Immature natural killer cell (primary cell): Measurements from ENCODE around the gene GATAD2A. TPM values are rescaled to one million over a fixed set of nuclear protein-coding genes. Genes with fewer than 3 reads are reported as not detected.
A peak's percentile ranks its signal among the peaks of the same experiment; 100 is the strongest.
"Not testable (repeated sequence)": the region's sequence is repeated elsewhere in the genome, so short reads cannot be mapped to it uniquely, and the experiment has no call there.

Experiments
- DNase-seq, 3 donors: peaks; one replicate each; pipeline ENCODE4 v3.0.0; 2022; ENCODE audit warnings: mixed read lengths in 1 of 3
- H3K27ac Mint-ChIP-seq, 6 donors: one replicate each; pipeline ENCODE4 v1.8.0; 2020; ENCODE audit warnings: mixed read lengths in 6 of 6, mild to moderate bottlenecking in 5 of 6, inconsistent platforms in 4 of 6, moderate library complexity in 3 of 6
- H3K27me3 Mint-ChIP-seq, 3 donors: one replicate each; pipeline ENCODE4 v1.8.0; 2020 to 2021; ENCODE audit warnings: low read depth in 3 of 3, mild to moderate bottlenecking in 3 of 3, mixed read lengths in 3 of 3, moderate library complexity in 3 of 3, inconsistent platforms in 1 of 3
- H3K36me3 Mint-ChIP-seq, 3 donors: one replicate each; pipeline ENCODE4 v1.8.0; 2020; ENCODE audit warnings: mixed read lengths in 3 of 3, inconsistent platforms in 2 of 3, mild to moderate bottlenecking in 2 of 3
- H3K4me1 Mint-ChIP-seq, 2 donors: one replicate each; pipeline ENCODE4 v1.8.0; 2020; ENCODE audit warnings: inconsistent platforms in 2 of 2, mild to moderate bottlenecking in 2 of 2, mixed read lengths in 2 of 2, moderate library complexity in 1 of 2
- H3K4me3 Mint-ChIP-seq, 5 donors: one replicate each; pipeline ENCODE4 v1.8.0; 2020; ENCODE audit warnings: mild to moderate bottlenecking in 5 of 5, mixed read lengths in 5 of 5, inconsistent platforms in 3 of 5, moderate library complexity in 3 of 5
- H3K9me3 Mint-ChIP-seq, 6 donors: one replicate each; pipeline ENCODE4 v1.8.0; 2020; ENCODE audit warnings: mild to moderate bottlenecking in 6 of 6, mixed read lengths in 6 of 6, inconsistent platforms in 4 of 6, moderate library complexity in 3 of 6
- polyA plus RNA-seq, 3 donors: library from polyadenylated mRNA; unstranded; fragments of 300-500 nt; fragmentation: Illumina TruSeq; gene quantifications; one replicate each; pipeline ENCODE4 v1.2.3, GENCODE V29; 2021

GATAD2A gene
- polyA plus RNA-seq, 3 donors from 2014 or later = 8.8 to 48.5 (median 21.0) TPM

DNA sequence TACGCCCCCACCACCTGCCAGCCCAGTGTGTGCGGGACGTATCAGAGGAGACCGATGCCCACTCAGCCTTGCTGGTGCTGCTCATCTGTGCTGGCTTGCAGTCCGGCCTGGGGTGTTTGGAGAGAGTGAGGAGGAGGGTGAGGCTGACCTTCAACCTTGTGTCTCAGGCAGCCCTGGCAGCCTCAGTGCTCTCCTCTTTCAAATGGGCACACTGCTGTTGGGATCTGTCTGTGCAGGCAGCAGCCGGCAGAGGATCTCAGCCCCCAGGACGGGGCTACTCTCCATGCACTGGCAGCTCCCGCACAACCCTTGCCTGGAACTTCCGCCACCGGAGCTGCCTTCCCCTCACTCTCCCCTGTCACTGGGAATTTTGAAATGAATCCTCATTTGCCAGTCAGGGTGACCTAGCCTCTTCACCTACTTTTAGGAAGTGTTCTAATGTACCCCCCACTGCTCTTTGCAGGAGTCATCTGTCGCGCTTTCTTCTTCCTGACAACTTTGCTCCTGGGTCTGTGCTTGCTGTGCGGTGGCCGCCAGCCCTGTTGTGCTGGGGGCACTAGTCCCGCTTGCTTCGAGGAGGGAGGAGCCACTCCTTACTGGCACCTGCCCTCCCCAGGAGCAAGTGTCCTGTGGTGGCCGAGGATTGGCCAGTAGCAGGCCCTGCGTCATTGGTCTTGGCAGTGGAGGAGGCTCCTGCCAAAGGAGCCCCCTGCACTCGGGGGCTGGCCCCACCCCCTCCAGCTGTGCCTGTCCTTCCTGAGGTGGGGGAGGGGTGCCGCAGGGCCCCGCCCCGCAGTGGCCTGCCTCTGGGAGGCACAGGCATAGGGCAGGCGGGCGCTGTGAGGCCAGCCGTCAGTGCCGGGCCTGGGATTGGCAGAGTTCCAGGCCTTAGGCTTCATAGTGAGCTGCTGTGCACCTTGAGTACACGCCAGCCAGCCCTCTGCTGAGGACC is 56.5 kb downstream of the GATAD2A start:
- peak overlapping the region; percentile 85 to 94 (median 87) for H3K4me3 Mint-ChIP-seq
- peak; percentile 39 to 54 (median 48) for DNase-seq

GRCh38 chr19:19463348-19464117 is 58.1 kb downstream of the GATAD2A start:
- peak overlapping the region; percentile 73 to 94 (median 86) for H3K4me3 Mint-ChIP-seq
- DNase-seq = no peak
- H3K27ac Mint-ChIP-seq = peak overlapping the region; percentile 96 to 100 (median 100)
- H3K9me3 Mint-ChIP-seq = peaks cover 5 to 12% (median 10%) of the 10 kb centered on the region in 6 donors
- peaks cover 26 to 32% (median 28%) of the 10 kb centered on the region in 3 donors for H3K36me3 Mint-ChIP-seq
- H3K27me3 Mint-ChIP-seq = peaks cover 13 to 31% (median 13%) of the 10 kb centered on the region in 3 donors
- H3K4me1 Mint-ChIP-seq = peaks cover 94 to 97% of the 10 kb centered on the region in 2 donors

More for the DNA sequence above, 56.5 kb downstream of the GATAD2A start:
- Mint-ChIP-seq H3K4me1 (peaks cover 95 to 97% of the 10 kb centered on the region in 2 donors), H3K36me3 (peaks cover 12 to 21% (median 15%) of the 10 kb centered on the region in 3 donors), H3K9me3 (peaks cover 0 to 2% (median 0%) of the 10 kb centered on the region in 6 donors), H3K27me3 (peaks cover 11 to 31% (median 13%) of the 10 kb centered on the region in 3 donors), H3K27ac (peak overlapping the region; percentile 96 to 100 (median 100))

DNA sequence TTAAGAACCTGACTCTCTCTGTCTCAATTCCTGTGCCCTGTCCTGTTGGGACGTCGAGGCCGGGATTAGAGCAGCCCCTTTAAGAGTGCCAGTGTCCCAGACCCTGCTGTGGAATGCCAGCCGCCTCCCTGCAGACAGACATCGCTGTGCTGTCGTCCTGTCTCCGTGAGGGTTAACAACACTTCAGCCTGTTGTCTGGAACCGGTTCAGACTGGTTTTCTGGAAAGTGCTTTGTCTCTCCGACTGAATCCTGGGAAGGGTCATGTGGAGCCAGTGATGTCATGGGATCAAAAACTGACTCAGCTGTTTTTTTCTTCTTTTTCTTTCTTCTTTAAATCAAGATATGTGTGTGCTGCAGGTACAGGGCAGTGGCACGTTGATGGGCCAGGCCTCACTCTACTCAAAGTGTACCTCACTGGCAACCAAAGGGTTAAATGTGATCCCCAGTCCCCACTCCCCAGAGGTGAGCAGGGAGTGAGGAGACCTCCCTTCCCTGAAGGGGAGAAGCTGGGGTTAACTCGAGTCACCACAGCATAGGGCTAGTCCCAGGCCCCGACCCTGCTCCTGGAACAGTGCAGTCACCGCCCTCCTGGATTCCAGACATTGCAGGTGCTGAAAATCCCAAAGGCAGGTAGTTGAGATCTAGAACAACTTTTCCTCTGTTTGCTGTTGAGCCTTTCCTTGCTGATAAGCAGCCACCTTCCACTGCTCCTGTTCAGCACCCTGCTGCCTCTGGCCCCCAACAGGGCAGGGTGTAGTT is 59.0 kb downstream of the GATAD2A start:
- DNase-seq = no peak
- Mint-ChIP-seq H3K27me3 (peaks cover 11 to 26% (median 13%) of the 10 kb centered on the region in 3 donors), H3K27ac (peak overlapping the region; percentile 83 to 100 (median 99)), H3K4me1 (peaks cover 86 to 90% of the 10 kb centered on the region in 2 donors), H3K36me3 (peaks cover 29 to 35% (median 32%) of the 10 kb centered on the region in 3 donors), H3K4me3 (peak overlapping the region in 4 of 5 donors; percentile 33 to 67 (median 40)), H3K9me3 (peaks cover 7 to 16% (median 14%) of the 10 kb centered on the region in 6 donors)

DNA sequence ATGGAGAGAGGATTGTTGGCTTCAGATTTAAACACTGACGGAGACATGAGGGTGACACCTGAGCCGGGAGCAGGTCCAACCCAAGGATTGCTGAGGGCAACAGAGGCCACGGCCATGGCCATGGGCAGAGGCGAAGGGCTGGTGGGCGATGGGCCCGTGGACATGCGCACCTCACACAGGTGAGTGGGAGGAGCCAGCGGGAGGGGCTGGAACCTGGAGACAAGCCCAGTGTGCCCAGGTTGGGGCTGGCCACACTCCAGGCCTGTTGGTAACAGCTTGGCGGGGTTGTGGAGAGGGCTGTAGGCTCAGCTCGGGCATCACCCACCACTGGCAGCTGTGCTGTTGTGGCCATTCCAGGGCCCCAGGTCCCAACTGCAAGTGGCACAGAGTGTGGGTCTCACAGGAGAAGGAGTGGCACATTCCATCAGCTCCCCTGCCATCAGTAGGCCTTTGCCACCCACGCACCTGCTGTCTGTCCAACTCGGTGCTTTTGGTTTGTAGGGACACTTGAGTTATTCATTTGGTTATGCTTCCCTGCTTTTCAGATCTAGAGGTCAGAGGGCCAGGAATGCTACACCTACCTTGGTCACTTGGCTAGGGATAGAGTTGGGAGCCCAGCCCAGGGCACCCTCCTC is 60.1 kb downstream of the GATAD2A start:
- H3K27me3 Mint-ChIP-seq = peaks cover 5 to 16% (median 8%) of the 10 kb centered on the region in 3 donors
- H3K36me3 Mint-ChIP-seq = peaks cover 29 to 37% (median 34%) of the 10 kb centered on the region in 3 donors
- H3K4me1 Mint-ChIP-seq = peaks cover 80 to 90% of the 10 kb centered on the region in 2 donors
- peaks cover 7 to 16% (median 14%) of the 10 kb centered on the region in 6 donors for H3K9me3 Mint-ChIP-seq
- DNase-seq = no peak
- peak overlapping the region in 3 of 5 donors; percentile 6 to 53 (median 8) for H3K4me3 Mint-ChIP-seq
- H3K27ac Mint-ChIP-seq = peak overlapping the region; percentile 84 to 100 (median 96)

- H3K36me3 Mint-ChIP-seq = peaks cover 29 to 39% (median 36%) of the 10 kb centered on the region in 3 donors
- H3K4me3 Mint-ChIP-seq = peak overlapping the region; percentile 6 to 53 (median 12)
- peaks cover 0 to 9% (median 6%) of the 10 kb centered on the region in 3 donors for H3K27me3 Mint-ChIP-seq
- peaks cover 79 to 90% of the 10 kb centered on the region in 2 donors for H3K4me1 Mint-ChIP-seq
- H3K9me3 Mint-ChIP-seq = peaks cover 7 to 16% (median 14%) of the 10 kb centered on the region in 6 donors
- peak in 1 of 3 donors; percentile 21 for DNase-seq
- H3K27ac Mint-ChIP-seq = peak overlapping the region; percentile 71 to 92 (median 84)
Observed at GRCh38 chr19:19466201-19466600, 60.7 kb downstream of the GATAD2A start.

GRCh38 chr19:19468424-19469050 is 63.1 kb downstream of the GATAD2A start:
- peaks cover 29 to 45% (median 36%) of the 10 kb centered on the region in 3 donors for H3K36me3 Mint-ChIP-seq
- peaks cover 0 to 4% (median 3%) of the 10 kb centered on the region in 3 donors for H3K27me3 Mint-ChIP-seq
- no peak overlapping the region for H3K4me3 Mint-ChIP-seq
- DNase-seq = peak in 1 of 3 donors; percentile 19
- peaks cover 80 to 90% of the 10 kb centered on the region in 2 donors for H3K4me1 Mint-ChIP-seq
- H3K9me3 Mint-ChIP-seq = peaks cover 7 to 16% (median 14%) of the 10 kb centered on the region in 6 donors
- H3K27ac Mint-ChIP-seq = peak overlapping the region; percentile 32 to 80 (median 74)

- Mint-ChIP-seq H3K36me3 (peaks cover 25 to 45% (median 36%) of the 10 kb centered on the region in 3 donors), H3K27me3 (peaks cover 0 to 6% (median 2%) of the 10 kb centered on the region in 3 donors), H3K4me1 (peaks cover 82 to 91% of the 10 kb centered on the region in 2 donors), H3K27ac (peak overlapping the region; percentile 25 to 92 (median 60)), H3K9me3 (peaks cover 7 to 16% (median 14%) of the 10 kb centered on the region in 6 donors), H3K4me3 (no peak overlapping the region)
- DNase-seq = no peak
Observed at GRCh38 chr19:19470579-19470978, 65.1 kb downstream of the GATAD2A start.

DNA sequence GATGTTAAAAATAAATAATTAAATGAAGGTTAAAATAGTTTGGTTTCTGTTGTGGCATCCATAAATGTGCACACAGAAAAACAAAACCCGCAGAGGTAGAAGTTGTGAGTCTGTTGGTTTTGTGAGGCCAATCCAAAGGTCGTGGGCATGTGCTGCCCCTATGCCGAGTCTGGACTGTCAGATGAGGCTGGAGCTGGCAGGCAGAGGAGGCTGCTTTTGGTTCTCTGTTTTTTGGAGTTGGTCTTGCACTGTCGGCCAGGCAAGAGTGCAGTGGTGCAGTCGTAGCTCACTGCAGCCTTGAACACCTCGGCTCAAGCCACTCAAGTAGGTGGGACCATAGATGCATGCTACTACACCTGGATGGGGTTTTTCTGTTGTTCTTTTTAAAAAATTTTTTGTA is 66.2 kb downstream of the GATAD2A start:
- DNase-seq = no peak
- peaks cover 83 to 92% of the 10 kb centered on the region in 2 donors for H3K4me1 Mint-ChIP-seq
- H3K27ac Mint-ChIP-seq = peak overlapping the region; percentile 77 to 95 (median 92)
- H3K27me3 Mint-ChIP-seq = peaks cover 0 to 6% (median 3%) of the 10 kb centered on the region in 3 donors
- peaks cover 7 to 14% (median 14%) of the 10 kb centered on the region in 6 donors for H3K9me3 Mint-ChIP-seq
- H3K36me3 Mint-ChIP-seq = peaks cover 18 to 36% (median 26%) of the 10 kb centered on the region in 3 donors
- peak overlapping the region in 4 of 5 donors; percentile 28 to 59 (median 42) for H3K4me3 Mint-ChIP-seq

DNA sequence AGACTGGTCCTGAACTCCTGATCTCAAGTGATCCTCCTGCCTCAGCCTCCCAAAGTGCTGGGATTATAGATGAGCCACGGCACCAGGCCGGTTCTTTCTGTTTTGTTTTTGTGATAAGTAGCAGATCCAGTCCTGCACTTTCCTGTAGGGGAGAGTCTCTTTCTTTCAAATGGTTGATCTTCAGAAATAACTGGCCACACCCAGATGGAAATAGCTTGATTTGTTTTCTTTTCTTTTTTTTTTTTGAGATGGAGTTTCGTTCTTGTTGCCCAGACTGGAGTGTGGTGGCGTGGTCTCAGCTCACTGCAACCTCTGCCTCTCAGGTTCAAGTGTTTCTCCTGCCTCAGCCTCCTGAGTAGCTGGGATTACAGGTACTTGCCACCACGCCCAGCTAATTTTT is 66.6 kb downstream of the GATAD2A start:
- peaks cover 18 to 32% (median 22%) of the 10 kb centered on the region in 3 donors for H3K36me3 Mint-ChIP-seq

DNA sequence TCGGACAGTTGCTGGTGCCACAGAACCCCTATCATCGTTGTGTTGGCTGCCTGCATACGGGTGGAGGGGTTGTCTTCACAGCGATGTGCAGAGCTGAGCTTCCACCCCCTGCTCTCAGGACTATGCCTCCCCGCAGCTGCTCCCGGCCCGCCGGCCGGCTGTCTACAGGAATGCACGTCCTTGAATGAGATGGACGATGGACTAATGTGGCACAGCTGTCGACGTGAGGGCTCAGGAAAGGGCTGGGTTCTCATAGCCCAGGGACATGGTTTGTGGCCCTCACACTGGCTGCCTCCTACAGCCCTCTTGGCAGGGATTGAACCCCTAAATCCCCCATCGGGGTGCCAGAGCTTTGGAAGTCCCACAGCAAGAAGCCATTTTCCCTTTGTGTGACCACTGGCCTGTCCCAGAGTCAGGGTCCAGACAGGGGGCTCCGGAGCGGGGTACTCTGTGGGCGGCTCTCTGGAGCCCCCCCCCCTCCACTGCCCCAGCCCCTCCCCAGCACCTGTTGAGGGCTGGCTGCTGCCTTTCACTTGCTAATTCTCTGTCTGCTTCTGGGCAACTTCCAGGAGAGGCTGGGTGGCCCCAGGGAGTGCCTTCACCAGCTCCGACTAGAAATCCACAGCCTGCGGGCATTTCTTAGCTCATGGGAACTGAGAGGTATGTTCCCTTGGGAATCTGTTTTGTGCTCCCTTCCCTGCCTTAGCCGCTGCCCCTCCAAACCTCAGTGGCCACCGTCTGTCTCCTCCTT is 69.7 kb downstream of the GATAD2A start:
- H3K4me3 Mint-ChIP-seq = peak overlapping the region; percentile 65 to 79 (median 69)
- peak overlapping the region; percentile 93 to 97 (median 95) for H3K27ac Mint-ChIP-seq
- H3K27me3 Mint-ChIP-seq = peaks cover 0 to 4% (median 3%) of the 10 kb centered on the region in 3 donors

More for the DNA sequence above, 66.6 kb downstream of the GATAD2A start:
- DNase-seq, H3K27me3 Mint-ChIP-seq: not testable (repeated sequence)
- Mint-ChIP-seq H3K9me3 (peaks cover 7 to 14% (median 13%) of the 10 kb centered on the region in 6 donors), H3K4me3 (peak overlapping the region; percentile 28 to 59 (median 30)), H3K27ac (peak overlapping the region; percentile 77 to 95 (median 92)), H3K4me1 (peaks cover 83 to 93% of the 10 kb centered on the region in 2 donors)

More for the DNA sequence above, 69.7 kb downstream of the GATAD2A start:
- Mint-ChIP-seq H3K9me3 (no peaks in the 10 kb centered on the region), H3K36me3 (peaks cover 0 to 15% (median 4%) of the 10 kb centered on the region in 3 donors), H3K4me1 (peaks cover 89 to 94% of the 10 kb centered on the region in 2 donors)
- DNase-seq = no peak
